HG02759 (cell line): ENCODE data around the gene SMCHD1.

ENCODE experiments used
- ATAC-seq: cut with Tn5 transposase; IDR thresholded peaks from one replicate; pipeline ENCODE4 v1.9.1; 2021; ENCODE audit warnings: mild to moderate bottlenecking, moderate library complexity; ENCODE audit not compliant: unreplicated experiment

Gene SMCHD1

DNA sequence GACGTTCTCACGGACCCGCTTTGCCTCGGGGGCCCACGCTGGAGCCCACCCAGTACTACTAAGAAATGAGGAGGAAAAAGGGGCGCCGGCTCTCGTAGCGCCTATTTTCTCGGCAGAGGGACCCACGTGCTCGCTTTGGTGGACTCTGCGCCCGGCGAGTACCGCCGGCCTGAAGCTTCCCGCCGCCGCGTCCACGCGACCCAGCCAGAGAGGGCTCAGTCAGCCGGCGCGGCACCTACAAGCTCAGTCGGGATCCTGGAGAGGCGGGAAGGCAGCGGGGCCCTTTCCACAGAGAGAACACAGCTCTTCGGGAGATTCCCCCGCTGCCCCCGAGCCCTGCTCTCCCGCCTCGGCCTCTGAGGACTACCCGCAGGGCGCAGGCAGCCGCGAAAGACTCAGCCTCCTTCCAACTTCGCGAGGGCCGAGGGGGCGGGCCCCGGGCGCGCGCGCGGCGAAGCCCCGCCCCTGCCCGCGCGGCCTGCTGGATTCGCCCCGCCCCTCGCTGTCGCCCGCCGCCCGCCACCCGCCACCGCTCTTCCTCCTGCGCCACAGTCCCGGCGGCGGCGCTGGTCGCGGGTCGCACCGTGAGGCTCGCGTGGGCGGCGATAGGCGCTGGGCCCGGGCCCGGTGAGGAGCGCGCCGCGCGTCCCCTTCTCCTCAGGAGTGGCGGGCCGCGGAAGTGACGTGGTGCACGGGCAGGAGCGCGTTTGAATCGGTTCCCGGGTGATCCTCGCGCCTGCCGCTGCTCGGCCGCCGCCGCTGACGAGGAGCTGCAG lies at the start of gene SMCHD1:
TSS of gene SMCHD1 (plus strand) at position 549 of the 776 bp plus-strand sequence. CDS start 350 bp downstream, outside the sequence.
- peak; percentile 78 for ATAC-seq

DNA sequence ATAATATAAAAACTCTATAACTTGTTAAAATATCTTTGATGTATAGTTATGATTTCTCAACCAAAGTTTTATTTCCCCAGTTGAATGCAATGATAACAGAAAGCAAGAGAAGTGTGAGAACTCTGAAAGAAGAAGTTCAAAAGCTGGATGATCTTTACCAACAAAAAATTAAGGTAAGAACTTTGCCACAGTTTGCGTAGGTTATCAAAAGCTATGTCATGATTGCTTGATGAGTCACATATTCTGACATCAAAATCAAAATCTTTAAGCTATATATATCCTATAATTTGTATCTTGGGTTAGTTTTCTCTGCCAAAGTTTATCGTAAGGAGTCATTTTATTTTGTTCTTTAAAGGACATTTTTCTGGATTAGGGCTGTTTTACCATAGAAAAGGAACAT lies 49.2 kb upstream of the SMCHD1 start:
- no peak for ATAC-seq

DNA sequence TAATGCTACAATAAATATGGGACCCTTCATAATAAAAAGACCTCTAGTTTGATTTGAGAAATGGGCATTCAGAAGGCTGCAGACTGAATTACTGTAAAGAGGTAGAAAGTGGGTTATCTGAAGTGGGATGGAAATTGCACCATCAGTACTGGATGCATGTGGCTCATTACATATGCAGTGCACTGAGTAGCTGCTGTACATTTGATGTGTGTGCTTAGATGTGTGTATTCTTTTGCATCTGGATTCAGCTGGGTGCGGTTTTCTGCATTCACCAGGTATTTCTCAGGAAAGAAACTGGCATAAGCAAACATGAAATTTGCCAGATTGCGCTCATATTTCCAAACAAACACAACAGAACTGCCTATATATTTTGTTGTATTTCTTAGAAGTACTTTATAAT lies 45.9 kb upstream of the SMCHD1 start:
- no peak for ATAC-seq

DNA sequence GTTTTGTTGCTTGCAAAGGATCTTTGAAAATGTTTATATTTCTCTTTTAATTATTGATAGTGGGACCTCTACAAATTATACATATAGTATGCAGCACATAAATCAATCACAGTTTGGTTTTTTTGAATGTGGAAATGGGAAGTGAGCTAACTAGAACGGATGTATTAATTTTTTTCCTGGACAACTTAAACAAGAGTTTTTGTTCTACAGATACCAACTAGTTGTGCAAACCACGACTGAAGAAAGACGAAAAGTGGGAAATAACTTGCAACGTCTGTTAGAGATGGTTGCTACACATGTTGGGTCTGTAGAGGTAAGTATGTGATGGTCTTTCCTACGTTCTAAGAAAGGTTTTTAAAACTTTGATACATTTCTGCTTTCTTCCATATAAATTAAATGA lies 45.0 kb upstream of the SMCHD1 start:
- no peak for ATAC-seq

DNA sequence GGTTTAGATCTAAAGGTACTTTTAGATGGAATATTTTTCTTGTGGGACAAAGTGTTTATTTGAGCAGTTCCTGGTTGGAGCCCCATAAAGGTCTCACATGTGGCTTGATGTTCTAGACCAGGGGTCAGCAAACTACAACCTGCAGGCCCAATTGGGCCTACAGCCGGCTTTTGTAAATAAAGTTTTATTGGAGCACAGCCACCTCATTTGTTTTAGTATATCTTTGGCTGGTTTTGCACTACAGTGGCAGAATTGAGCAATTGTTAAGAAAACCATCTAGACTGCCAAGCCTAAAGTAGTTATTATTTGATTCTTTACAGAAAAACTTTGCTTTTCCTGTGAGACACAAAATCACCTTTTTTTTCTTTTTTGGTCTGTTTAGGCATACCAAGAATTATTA lies 42.5 kb upstream of the SMCHD1 start:
- ATAC-seq = no peak

DNA sequence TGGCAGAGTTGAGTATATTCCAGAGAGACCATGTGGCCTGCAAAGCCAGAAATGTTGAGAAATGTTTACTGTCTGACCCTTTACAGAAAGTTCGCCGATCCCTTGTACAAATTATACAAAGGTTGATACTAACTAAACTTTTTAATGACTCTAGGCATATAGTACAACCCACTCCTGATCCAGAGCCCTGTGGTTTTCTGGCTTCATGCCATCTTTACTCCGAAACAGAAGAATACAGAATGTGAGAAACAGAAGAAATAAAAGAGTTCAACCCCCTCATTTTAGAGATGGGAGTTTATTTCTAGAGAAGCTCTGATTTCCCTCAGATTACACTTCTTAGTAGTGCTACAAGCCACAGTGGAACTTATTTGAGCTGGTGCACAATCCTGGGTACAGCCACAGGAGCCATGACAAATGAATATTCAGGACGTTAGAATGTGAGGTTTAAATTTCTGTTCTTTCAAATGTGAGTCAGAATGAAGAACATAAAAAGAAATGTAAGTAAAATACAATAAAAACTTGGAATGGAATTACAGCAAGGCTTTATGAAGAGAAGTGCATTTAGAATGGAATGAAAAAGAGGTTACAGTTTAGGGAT lies 38.0 kb upstream of the SMCHD1 start:
- no peak for ATAC-seq

DNA sequence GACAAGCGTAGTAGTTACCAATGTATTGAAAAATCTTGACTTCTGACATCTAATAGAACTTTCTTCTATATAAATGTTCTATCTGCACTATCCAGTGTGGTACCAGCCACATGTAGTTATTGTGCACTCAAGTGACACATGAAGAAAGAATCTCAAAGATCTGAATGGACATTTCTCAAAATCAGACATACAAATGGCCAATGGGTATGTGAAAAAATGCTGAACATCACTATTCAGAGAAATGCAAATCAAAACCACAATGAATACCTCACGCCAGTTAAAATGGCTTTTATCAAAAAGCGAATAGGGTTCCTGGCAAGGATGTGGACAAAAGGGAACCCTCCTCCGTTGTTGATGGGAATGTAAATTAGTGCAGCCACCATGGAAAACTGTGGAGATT lies 37.5 kb upstream of the SMCHD1 start:
- no peak for ATAC-seq

DNA sequence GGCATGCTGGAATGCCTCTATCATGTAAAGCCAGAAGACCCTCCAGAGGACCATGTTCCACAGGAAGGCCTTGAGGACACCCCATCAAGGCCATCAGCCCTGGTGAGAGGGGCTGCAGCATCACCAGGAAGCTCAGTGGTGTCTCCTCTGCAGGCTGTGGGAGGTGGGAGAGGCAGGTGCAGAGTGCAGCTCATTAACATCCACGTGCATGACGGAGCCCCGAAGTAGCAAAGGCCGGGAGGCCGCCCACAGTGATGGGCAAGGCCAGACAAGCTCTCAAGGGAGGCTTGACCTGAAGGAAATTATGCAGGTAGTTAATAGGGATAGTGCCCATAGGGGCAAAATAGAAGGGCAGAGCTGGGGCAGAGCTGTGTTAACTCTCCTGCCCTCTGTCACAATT lies 30.3 kb upstream of the SMCHD1 start:
- ATAC-seq = no peak

DNA sequence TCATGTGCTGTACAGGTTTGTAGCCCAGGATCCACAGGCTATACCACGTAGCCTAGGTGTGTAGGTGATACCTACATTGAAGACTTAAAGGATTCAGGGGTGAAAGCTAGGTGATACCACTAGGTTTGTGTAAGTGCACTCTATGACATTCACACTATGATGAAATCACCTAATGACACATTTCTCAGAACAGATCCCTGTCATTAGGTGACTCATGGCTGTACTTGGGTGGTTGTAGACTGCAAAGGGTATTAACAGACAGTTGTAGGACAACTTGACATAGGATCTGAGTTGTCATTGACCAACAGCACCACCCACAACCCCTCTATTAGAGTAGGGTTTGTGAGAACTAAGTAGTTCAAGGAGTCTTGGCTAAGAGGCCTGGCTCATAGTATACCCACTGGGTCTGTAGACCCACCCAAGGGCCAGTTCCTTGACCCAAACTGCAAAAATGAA lies 27.7 kb upstream of the SMCHD1 start:
- ATAC-seq = peak; percentile 95

DNA sequence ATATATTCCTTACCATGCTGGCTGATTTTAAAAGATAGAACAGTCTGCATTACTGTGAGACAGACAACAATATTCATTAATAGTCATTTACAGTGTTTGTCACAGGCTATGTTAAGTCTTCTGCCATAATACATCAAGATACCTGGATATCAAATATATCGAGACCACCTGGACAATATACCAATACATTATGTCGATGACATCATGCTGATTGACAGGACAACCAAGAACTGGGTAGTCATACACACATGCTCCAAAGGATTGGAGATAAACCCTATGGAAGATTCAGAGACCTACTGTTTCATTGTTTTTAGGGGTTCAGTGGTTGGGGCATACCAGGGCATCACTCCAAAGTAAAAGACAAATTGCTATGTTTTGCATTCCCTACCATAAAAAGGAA lies 26.5 kb upstream of the SMCHD1 start:
- no peak for ATAC-seq

DNA sequence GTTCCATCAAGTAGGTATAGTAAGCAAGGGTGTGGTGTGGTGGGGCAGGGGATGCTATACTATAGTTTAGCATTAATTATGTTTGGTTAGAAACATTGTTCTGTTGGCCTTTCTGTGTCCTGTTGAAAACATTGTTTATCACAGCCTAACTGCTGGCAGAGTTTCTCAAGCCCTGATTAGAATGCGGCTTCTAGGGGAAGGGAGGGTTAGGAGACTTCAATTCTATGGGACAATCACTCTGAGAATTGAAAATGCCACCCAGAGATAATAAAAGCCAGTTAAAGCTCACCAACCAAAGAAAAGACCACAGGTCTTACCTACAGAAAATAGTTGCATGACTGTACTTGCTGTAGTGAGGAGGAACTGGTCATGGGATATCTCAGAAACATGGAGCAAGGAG lies 19.9 kb upstream of the SMCHD1 start:
- no peak for ATAC-seq

DNA sequence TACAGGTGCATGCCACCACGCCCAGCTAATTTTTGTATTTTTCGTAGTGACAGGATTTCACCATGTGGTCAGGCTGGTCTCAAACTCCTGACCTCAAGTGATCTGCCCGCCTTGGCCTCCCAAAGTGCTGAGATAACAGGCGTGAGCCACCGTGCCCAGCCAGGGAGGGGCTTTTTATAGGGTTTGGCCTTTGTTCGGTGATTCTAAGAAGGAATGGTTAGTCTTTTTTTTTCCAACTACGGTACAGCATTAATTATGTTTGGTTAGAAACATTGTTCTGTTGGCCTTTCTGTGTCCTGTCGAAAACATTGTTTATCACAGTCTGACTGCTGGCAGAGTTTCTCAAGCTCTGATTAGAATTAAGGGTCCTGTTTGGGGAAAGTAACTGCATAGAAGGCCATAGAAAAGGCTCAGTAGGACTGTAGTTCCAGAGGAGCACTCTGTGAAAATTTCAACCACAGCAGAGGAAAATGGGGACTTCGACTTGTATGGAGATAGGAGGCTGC lies 19.3 kb upstream of the SMCHD1 start:
- ATAC-seq = peak; percentile 7

DNA sequence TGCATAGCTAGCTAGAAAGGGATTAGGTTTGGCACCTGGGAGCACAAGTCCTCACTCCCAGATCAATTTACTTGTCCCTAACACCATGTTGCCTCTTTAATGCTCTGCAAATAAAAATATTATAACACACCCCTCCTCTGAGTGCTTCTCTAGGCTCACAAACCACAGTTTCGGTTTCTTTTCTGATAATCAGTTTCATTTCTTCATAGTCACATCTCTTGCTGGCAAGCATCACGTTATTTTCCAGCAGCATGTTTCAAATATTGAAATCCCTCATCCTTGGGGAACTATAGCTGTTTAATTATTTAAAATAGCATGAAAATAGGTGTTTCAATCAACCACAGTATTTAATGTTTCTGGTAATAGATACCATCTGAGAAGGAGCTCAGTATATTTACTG lies 13.9 kb upstream of the SMCHD1 start:
- ATAC-seq = peak; percentile 79

DNA sequence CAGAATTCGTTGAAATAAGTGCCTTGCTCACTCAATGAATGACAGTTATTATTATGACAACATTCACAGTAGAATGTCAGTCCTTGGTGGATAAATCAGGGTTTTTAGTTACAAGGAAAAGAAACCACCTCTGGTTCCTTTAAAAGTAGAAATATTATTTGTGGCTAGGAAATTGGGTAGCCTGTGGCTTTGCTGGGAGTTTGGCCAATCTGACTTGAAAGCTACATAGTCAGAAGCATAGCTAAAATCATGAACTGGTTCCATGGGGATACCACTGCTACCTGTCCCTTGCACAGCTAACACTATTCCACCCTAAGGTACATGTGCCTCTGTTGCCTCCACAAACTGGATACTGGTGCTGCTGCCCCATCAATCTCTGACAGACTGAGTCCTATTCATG lies 12.8 kb upstream of the SMCHD1 start:
- no peak for ATAC-seq

DNA sequence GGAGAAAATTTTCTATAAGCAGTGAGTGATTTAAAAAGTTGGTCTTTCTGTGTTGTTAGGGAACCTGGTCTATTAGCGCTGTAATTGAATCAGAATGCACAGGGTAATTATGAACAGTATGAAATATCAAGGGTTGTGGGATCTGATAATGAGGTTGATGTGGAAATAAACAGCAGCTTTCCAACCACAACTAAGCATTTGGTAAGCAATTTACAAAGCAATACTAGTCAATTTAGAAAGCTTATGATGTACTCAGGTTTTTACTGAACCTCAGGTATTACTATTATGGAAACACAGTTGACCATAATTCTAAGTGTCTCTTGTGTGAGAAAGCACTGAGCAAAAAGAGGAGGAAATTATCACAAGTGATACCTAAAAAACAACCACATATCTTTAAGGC lies 11.0 kb upstream of the SMCHD1 start:
- no peak for ATAC-seq

DNA sequence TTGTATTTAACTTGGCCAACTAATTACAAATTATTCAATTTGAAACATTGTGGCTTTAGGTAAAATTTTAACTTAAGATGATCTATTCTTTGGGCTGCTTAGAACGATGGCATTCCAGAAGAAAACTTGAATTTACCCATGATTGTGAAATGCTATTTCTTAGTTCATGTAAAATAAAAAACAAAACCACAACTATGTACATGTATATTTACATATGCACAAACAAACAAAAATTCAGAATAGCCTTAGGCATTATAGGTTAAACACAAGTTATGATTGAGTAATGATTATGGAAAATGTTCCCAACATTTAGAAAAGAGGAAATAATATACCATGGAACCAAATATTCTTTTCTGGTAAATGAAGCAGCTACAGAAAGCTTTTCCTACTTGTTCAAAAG lies 3.5 kb upstream of the SMCHD1 start:
- no peak for ATAC-seq

DNA sequence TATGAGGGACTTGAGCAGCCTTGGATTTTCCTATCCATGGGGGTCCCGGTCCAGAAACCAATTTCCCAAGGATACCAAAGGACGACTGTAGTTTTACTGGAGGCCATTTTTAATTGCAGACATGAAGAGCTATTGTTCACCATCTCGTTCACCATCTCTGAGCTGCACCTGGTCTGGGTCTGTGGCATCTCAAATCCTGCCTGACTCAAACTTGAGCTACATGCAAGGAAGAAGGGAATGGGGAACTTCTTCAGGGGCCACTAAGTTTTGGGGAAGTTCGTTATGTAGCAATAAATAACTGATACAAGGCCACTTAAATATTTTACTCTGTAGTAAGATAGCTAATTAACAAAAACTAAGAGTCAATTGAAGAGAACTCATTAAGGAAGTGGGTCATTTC lies 2.1 kb upstream of the SMCHD1 start:
- ATAC-seq = no peak

DNA sequence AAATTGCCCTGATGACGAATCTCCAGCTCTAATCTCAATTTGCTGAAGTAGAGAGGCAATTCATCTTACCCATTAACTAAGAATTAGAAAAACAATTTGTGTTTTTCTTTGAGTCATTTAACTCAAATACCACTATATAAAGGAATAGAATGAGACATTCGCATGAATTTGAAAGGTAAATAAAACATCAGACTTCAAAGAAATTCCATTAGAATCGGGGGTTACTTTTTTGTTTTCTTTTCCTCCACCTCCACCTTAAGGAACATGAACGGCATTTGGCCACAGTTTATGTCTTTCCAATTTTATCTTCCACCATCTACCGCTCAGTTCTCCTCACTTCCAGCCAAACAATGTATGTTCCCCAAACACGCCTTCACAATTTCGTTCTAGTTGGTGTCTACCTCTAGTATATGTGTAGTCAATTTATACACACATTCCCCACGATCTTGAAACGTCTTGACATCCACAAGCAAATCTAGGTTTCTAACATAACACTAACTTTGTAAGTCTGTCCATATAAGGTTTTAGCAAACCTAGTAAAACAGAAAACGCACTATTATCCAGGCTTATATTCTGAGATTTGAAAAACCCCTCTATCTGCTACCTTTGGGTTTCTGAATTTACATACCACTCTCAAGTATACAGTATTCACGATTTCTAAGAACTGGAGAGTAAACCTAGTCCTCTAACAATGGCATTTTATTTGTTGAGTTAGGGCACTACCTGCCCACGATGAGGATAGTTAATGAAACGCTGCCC lies 1.2 kb upstream of the SMCHD1 start:
- ATAC-seq = no peak

DNA sequence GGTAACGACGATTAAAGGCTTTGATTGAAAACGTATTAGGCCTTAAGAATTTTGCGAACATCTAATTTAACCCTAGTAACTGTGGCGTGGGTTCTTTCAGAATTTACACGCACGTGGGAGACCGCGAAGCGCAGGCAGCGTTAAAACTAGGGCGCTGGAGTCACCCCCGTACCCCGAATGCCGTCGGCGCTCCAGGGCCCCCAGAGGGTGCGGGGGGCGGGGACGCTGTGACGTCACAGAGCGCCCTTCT lies 673 bp upstream of the SMCHD1 start:
- peak; percentile 39 for ATAC-seq

DNA sequence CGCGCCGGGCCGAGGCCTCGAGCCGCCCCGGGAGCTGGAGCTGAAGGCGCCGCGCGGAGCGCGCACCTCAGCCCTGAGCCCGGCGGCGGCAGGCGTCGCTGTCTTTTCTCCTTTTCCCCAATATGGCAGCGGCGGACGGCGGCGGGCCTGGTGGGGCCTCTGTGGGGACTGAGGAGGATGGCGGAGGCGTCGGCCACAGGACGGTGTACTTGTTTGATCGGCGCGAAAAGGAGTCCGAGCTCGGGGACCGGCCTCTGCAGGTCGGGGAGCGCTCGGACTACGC lies 369 bp downstream of the SMCHD1 start:
- peak; percentile 29 for ATAC-seq

DNA sequence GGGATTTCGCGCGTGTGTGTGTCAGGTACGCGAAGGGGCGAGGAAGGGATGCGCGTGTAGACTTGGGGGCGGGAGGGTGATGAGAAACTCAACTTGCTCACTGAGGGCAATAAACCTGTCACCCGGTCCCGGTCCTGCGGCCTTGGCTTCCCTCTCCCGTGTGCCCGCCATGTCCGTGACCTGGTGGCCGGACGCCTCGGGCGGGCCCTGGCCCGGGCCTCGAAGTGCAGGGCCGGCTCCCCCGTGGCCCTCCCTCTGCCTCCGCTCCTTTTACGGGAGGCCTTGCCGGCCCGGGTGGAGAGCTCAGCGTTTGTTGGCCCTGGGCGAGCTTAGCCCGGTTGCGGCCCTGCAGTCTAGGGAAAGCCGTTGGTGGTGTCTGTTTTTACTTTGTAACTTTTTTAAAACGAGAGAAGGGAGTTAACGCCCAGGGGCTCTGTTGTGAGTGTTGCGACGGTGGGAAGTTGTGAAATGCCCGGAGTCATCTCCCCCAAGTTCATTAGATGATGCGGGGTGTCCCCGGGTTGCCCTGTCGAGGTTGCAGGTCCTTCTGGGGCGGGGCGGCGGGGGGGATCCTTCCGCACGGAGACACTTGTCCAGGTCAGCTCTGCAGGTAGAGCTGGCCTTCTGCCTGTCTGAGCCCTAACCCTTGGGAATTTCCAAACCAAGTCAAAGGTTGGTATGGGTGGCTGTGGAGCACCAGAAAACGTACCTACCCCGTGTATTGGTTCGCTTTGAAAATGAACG lies 883 bp downstream of the SMCHD1 start:
- peak; percentile 11 for ATAC-seq
